Sigmoid colon (tissue), 7 donors: ENCODE results near the gene ABCC3. TPM values are rescaled to one million over a fixed set of nuclear protein-coding genes. Genes with fewer than 3 reads are reported as not detected.
"Not testable (repeated sequence)": the region's sequence is repeated elsewhere in the genome, so short reads cannot be mapped to it uniquely, and the experiment has no call there.

ENCODE experiments used
- DNase-seq: peaks from one replicate; pipeline ENCODE4 v3.0.0-alpha.2; 2019
- H3K27ac ChIP-seq, 4 donors: fragments of 200-600 bp; sonication (generic); one replicate each; pipeline ENCODE4 v1.5.1; 2016 to 2019; ENCODE audit warnings: mild to moderate bottlenecking in 1 of 4
- H3K27me3 ChIP-seq, 3 donors: fragments of 200-600 bp; sonication (generic); one replicate each; pipeline ENCODE4 v1.5.1; 2019; ENCODE audit warnings: mild to moderate bottlenecking in 1 of 3
- H3K36me3 ChIP-seq, 4 donors: fragments of 200-600 bp; sonication (generic); one replicate each; pipeline ENCODE4 v1.5.1; 2016 to 2019
- H3K4me1 ChIP-seq, 4 donors: fragments of 200-600 bp; sonication (generic); one replicate each; pipeline ENCODE4 v1.5.1; 2017 to 2019
- H3K4me3 ChIP-seq, 4 donors: fragments of 200-600 bp; sonication (generic); one replicate each; pipeline ENCODE4 v1.5.1; 2017 to 2019; ENCODE audit warnings: mild to moderate bottlenecking in 2 of 4, moderate library complexity in 1 of 4
- H3K9me3 ChIP-seq, 4 donors: fragments of 200-600 bp in 3 of 4; sonication (generic) in 3 of 4; one replicate each; pipeline versions ENCODE4 v1.5.1 to v1.6.1; 2013 to 2019
- EP300 ChIP-seq, 4 donors: sonication (generic); formaldehyde crosslinking; IDR thresholded peaks; one replicate each; pipeline ENCODE4 v1.6.1; 2017; ENCODE audit warnings: antibody characterized with exemption in 4 of 4
- POLR2A ChIP-seq, 2 donors: fragments of 450-650 bp; IDR thresholded peaks; one replicate each; pipeline ENCODE4 v1.6.1; 2016; ENCODE audit warnings: antibody characterized with exemption in 2 of 2, mild to moderate bottlenecking in 2 of 2, moderate library complexity in 2 of 2
- POLR2AphosphoS5 ChIP-seq, 4 donors: sonication (generic); formaldehyde crosslinking; IDR thresholded peaks; one replicate each; pipeline ENCODE4 v1.6.1; 2017; ENCODE audit warnings: antibody characterized with exemption in 4 of 4
- WGBS, 2 donors: extraction: QIAGEN DNeasy Blood & Tissue Kit; methylation state at CpG; one replicate each; pipeline ENCODE4 v1.1.7; 2013; 5-methylcytosine and 5-hydroxymethylcytosine counted together
- intact Hi-C: fragments of 100-400 bp; cut with DNase I; formaldehyde crosslinking; loops from one replicate; pipeline ENCODE4 v1.15.1; 2023
- polyA plus RNA-seq, 3 donors: library from polyadenylated mRNA; stranded (reverse); fragments of 200-250 nt; gene quantifications; one replicate each; pipeline ENCODE4 v1.2.3, GENCODE V29; 2013
- total RNA-seq, 4 donors: library from RNA; depleted of rRNA; stranded (reverse); fragments of >200 nt; gene quantifications; one replicate each; pipeline ENCODE4 v1.1.0, GENCODE V29; 2016
- TF ChIP-seq, protein P1 (sequence below), 4 experiments: fragments of 450-650 bp in 3 of 4; fragments of 200-600 bp in 1 of 4; IDR thresholded peaks; one replicate each; pipeline ENCODE4 v1.5.1; 2016 to 2019; ENCODE audit warnings: antibody characterized with exemption in 4 of 4, mild to moderate bottlenecking in 3 of 4, moderate library complexity in 2 of 4
- donor health status: healthy with polysubstance abuse.
- donor health status: Bipolar disorder and iron deficiency.
- donor health status: healthy.

ABCC3 gene
- total and polyA plus RNA-seq, 7 donors = 0.71 to 94.1 (median 2.6) TPM

DNA sequence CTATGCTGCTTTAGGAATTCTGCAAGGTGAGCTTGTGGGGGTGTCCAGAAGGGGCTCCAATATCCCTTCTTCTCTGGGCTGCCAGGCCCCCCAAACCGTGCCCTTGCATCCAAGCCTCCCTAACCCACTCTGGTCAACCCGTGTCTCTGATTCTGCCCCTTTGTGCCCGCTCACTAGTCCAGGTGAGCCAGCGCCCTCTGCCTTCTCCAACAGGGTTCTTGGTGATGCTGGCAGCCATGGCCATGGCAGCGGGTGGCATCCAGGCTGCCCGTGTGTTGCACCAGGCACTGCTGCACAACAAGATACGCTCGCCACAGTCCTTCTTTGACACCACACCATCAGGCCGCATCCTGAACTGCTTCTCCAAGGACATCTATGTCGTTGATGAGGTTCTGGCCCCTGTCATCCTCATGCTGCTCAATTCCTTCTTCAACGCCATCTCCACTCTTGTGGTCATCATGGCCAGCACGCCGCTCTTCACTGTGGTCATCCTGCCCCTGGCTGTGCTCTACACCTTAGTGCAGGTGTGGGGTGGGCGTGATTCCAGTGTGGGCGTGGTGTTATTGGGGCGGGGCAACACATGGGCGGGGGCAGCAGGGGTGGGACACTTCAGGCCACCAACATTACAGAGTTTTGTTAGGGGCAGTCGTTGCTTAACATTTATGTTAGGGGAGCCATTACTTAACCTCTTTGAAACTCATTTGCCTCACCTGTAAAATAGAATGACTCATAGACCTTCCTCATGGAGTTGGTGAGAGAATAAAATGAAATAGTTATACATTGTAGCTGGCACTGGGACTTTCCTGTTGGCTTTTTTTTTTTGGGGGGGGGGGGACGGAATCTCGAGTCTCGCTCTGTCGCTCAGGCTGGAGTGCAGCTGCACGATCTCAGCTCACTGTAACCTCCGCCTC is 41.6 kb downstream of the ABCC3 start:
- Histone ChIP-seq H3K4me1 (peaks cover 0 to 6% (median 5%) of the 10 kb centered on the region in 4 donors), H3K27ac (no peak overlapping the region), H3K9me3 (no peaks in the 10 kb centered on the region), H3K27me3 (no peaks in the 10 kb centered on the region), H3K36me3 (no peaks in the 10 kb centered on the region), H3K4me3 (no peak overlapping the region)
- WGBS, 2 donors = 71 to 87% methylated on average over 24 of the region's 24 CpGs
- intact Hi-C loops = no loop called here
- peak; percentile 56 for DNase-seq
- TF ChIP-seq POLR2AphosphoS5 (IDR thresholded peaks at IDR 0.05) (no peak), POLR2A (IDR thresholded peaks at IDR 0.05) (no peak), EP300 (IDR thresholded peaks at IDR 0.05) (no peak)
- TF ChIP-seq, protein P1, sequence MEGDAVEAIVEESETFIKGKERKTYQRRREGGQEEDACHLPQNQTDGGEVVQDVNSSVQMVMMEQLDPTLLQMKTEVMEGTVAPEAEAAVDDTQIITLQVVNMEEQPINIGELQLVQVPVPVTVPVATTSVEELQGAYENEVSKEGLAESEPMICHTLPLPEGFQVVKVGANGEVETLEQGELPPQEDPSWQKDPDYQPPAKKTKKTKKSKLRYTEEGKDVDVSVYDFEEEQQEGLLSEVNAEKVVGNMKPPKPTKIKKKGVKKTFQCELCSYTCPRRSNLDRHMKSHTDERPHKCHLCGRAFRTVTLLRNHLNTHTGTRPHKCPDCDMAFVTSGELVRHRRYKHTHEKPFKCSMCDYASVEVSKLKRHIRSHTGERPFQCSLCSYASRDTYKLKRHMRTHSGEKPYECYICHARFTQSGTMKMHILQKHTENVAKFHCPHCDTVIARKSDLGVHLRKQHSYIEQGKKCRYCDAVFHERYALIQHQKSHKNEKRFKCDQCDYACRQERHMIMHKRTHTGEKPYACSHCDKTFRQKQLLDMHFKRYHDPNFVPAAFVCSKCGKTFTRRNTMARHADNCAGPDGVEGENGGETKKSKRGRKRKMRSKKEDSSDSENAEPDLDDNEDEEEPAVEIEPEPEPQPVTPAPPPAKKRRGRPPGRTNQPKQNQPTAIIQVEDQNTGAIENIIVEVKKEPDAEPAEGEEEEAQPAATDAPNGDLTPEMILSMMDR (IDR thresholded peaks at IDR 0.05) = no peak

GRCh38 chr17:50677851-50678375 is 43.2 kb downstream of the ABCC3 start:
- Histone ChIP-seq H3K36me3 (no peaks in the 10 kb centered on the region), H3K4me1 (peaks cover 0 to 12% (median 11%) of the 10 kb centered on the region in 4 donors), H3K27me3 (no peaks in the 10 kb centered on the region), H3K27ac (no peak overlapping the region), H3K9me3 (no peaks in the 10 kb centered on the region), H3K4me3 (no peak overlapping the region)
- intact Hi-C loops = no loop called here
- WGBS, 2 donors = 94% methylated on average over 12 of the region's 12 CpGs
- no peak for DNase-seq
- TF ChIP-seq POLR2AphosphoS5 (IDR thresholded peaks at IDR 0.05) = no peak
- TF ChIP-seq, protein P1 (IDR thresholded peaks at IDR 0.05) = no peak
- TF ChIP-seq EP300 (IDR thresholded peaks at IDR 0.05) = no peak
- no peak for TF ChIP-seq POLR2A (IDR thresholded peaks at IDR 0.05)

DNA sequence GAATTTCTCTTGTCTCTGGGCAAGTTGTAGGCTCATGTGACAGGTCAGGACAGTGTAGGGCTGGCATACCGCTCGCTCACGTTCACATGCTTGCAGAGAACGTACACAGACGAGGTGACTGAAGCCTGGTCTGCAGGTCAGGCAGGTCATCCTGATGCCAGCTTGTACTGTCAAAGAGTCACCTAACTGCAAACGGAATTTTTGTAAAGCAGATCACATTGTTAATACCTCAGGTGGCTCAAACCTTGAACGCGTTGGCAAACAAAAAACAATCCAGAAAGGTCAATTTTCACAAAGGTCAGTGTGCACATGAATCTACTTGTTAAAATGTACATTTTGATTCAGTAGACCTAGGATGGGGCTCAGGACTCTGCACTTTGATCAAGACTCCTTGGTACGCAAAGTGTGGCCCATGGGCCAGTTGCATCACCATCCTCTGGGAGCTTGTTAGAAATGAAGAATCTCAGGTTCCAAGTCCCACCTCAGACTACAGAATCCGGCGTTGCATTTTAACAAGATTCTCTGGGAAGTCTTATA is 44.4 kb downstream of the ABCC3 start:
- WGBS, 2 donors = 93 to 94% methylated on average over 11 of the region's 11 CpGs
- Histone ChIP-seq H3K9me3 (no peaks in the 10 kb centered on the region), H3K4me1 (peaks cover 0 to 12% (median 11%) of the 10 kb centered on the region in 4 donors), H3K4me3 (no peak overlapping the region), H3K27me3 (no peaks in the 10 kb centered on the region), H3K27ac (no peak overlapping the region), H3K36me3 (no peaks in the 10 kb centered on the region)
- no peak for DNase-seq
- TF ChIP-seq POLR2AphosphoS5 (IDR thresholded peaks at IDR 0.05) = no peak
- intact Hi-C loops = no loop called here

GRCh38 chr17:50680126-50680525 is 45.4 kb downstream of the ABCC3 start:
- TF ChIP-seq POLR2AphosphoS5 (IDR thresholded peaks at IDR 0.05) = no peak
- TF ChIP-seq EP300 (IDR thresholded peaks at IDR 0.05) = no peak
- TF ChIP-seq, protein P1 (IDR thresholded peaks at IDR 0.05) = no peak
- no peak for TF ChIP-seq POLR2A (IDR thresholded peaks at IDR 0.05)
- peaks cover 0 to 12% (median 11%) of the 10 kb centered on the region in 4 donors for H3K4me1 ChIP-seq
- WGBS, 2 donors = 95 to 97% methylated on average over 5 of the region's 5 CpGs
- no peak for DNase-seq
- intact Hi-C loops = no loop called here
- H3K4me3 ChIP-seq = no peak overlapping the region
- no peak overlapping the region for H3K27ac ChIP-seq
- H3K36me3 ChIP-seq = no peaks in the 10 kb centered on the region
- no peaks in the 10 kb centered on the region for H3K27me3 ChIP-seq
- no peaks in the 10 kb centered on the region for H3K9me3 ChIP-seq

GRCh38 chr17:50680543-50681262 is 46.0 kb downstream of the ABCC3 start:
- 60 to 68% methylated on average over 12 of the region's 12 CpGs for WGBS, 2 donors
- peaks cover 0 to 16% (median 11%) of the 10 kb centered on the region in 4 donors for H3K4me1 ChIP-seq
- H3K36me3 ChIP-seq, H3K4me3 ChIP-seq, H3K9me3 ChIP-seq, H3K27me3 ChIP-seq, intact Hi-C loops: not testable (repeated sequence)
- H3K27ac ChIP-seq = peak overlapping the region in 2 of 4 donors; percentile 38 to 51
- peak; percentile 55 for DNase-seq
